Thymus (tissue), 11 donors: ENCODE measurements around the gene CMSS1. TPM values are rescaled to one million over a fixed set of nuclear protein-coding genes. Genes with fewer than 3 reads are reported as not detected.

Source experiments
- DNase-seq, 9 donors: peaks; one replicate each; pipeline ENCODE4 v3.0.0-alpha.2; 2013; ENCODE audit warnings: low spot score in 9 of 9, low read depth in 6 of 9, missing footprints in 1 of 9
- H3K27ac ChIP-seq, 2 donors: one replicate each; pipeline ENCODE4 v1.5.1; 2013; ENCODE audit warnings: control low read depth in 1 of 2, low read depth in 1 of 2, low read length in 1 of 2, mild to moderate bottlenecking in 1 of 2, moderate library complexity in 1 of 2
- H3K27me3 ChIP-seq, 2 donors: one replicate each; pipeline ENCODE4 v1.5.1; 2013; ENCODE audit warnings: low read length in 1 of 2; ENCODE audit not compliant: control insufficient read depth in 2 of 2, insufficient read depth in 1 of 2
- H3K36me3 ChIP-seq, 2 donors: one replicate each; pipeline ENCODE4 v1.5.1; 2013; ENCODE audit warnings: low read length in 1 of 2, mild to moderate bottlenecking in 1 of 2, moderate library complexity in 1 of 2; ENCODE audit not compliant: control insufficient read depth in 2 of 2, insufficient read depth in 2 of 2
- H3K4me1 ChIP-seq, 2 donors: one replicate each; pipeline ENCODE4 v1.5.1; 2013; ENCODE audit warnings: low read length in 2 of 2; ENCODE audit not compliant: control insufficient read depth in 2 of 2, insufficient read depth in 2 of 2
- H3K4me3 ChIP-seq, 2 donors: one replicate each; pipeline ENCODE4 v1.5.1; 2013; ENCODE audit warnings: low read length in 2 of 2, control low read depth in 1 of 2, mild to moderate bottlenecking in 1 of 2
- H3K9me3 ChIP-seq, 2 donors: one replicate each; pipeline ENCODE4 v1.5.1; 2013; ENCODE audit warnings: low read length in 1 of 2, mild to moderate bottlenecking in 1 of 2; ENCODE audit not compliant: control insufficient read depth in 2 of 2, insufficient read depth in 1 of 2
- WGBS: extraction: QIAGEN DNeasy Blood & Tissue Kit; methylation state at CpG from one replicate; pipeline ENCODE4 v1.1.7; 2013; 5-methylcytosine and 5-hydroxymethylcytosine counted together
- polyA plus RNA-seq: library from polyadenylated mRNA; stranded (reverse); fragments of 200-250 nt; gene quantifications from one replicate; pipeline ENCODE4 v1.2.3, GENCODE V29; 2013
- total RNA-seq: library from RNA; stranded (reverse); fragments of 120-200 nt; gene quantifications from one replicate; pipeline ENCODE4 v1.2.4, GENCODE V29; 2013
- donor health status: healthy.

CMSS1 gene
- total and polyA plus RNA-seq, 2 donors, result 27.3 to 39.0 TPM

GRCh38 chr3:100124201-100124761 is 306.6 kb downstream of the CMSS1 start:
- Histone ChIP-seq H3K9me3 (no peaks in the 10 kb centered on the region), H3K4me3 (no peak overlapping the region), H3K27ac (no peak overlapping the region), H3K27me3 (no peaks in the 10 kb centered on the region), H3K36me3 (no peaks in the 10 kb centered on the region), H3K4me1 (no peaks in the 10 kb centered on the region)
- 96% methylated on average over 5 of the region's 5 CpGs for WGBS
- no peak for DNase-seq

DNA sequence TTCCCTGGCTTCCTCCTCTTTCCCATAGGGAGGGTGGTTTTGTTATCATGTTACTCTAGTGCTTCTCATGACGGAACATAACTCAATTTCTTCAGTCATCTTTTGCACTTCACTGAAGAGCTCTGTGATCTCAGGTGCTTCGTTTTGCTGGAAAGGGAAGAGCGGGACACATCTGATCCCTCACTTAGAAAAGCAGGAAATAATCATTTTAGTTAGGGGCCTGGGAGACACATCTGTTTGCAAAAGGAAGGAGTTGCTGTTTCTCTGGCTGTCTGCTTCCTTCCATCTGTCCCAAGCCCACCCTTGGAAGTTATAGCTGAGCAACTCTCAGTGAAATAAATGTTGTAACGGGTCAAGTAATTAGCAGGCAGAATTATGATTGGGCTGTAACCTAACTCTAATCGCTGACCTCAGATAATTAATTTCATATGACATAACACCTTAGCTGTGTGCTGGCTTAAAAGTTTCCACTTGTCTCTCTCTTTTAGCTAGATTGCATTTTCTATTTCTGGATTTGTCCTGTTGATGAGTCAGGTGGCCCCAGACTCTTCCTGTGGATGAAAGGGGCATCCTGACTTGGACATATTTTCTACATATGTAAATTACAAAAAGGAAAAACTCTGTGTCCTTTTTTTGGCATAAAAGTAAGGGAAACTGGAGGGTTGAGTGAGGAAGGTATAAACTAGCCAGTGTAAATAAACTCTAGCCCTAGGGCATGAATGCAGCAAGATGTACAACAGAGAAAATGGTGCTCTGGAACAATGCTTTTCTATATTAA is 307.7 kb downstream of the CMSS1 start:
- Histone ChIP-seq H3K27me3 (no peaks in the 10 kb centered on the region), H3K36me3 (no peaks in the 10 kb centered on the region), H3K27ac (no peak overlapping the region), H3K4me1 (no peaks in the 10 kb centered on the region), H3K9me3 (no peaks in the 10 kb centered on the region), H3K4me3 (no peak overlapping the region)
- WGBS, result 95% methylated on average over 5 of the region's 5 CpGs
- no peak for DNase-seq

- DNase-seq, result no peak
- Histone ChIP-seq H3K36me3 (no peaks in the 10 kb centered on the region), H3K27me3 (no peaks in the 10 kb centered on the region), H3K4me3 (no peak overlapping the region), H3K27ac (no peak overlapping the region), H3K9me3 (no peaks in the 10 kb centered on the region), H3K4me1 (no peaks in the 10 kb centered on the region)
- WGBS, result 96% methylated on average over 2 of the region's 2 CpGs
Observed at GRCh38 chr3:100127792-100128191, 310.1 kb downstream of the CMSS1 start.

GRCh38 chr3:100128565-100128964 is 310.9 kb downstream of the CMSS1 start:
- Histone ChIP-seq H3K27me3 (no peaks in the 10 kb centered on the region), H3K4me3 (no peak overlapping the region), H3K4me1 (no peaks in the 10 kb centered on the region), H3K27ac (no peak overlapping the region), H3K36me3 (no peaks in the 10 kb centered on the region), H3K9me3 (no peaks in the 10 kb centered on the region)
- WGBS, result 90% methylated on average over 5 of the region's 5 CpGs
- no peak for DNase-seq

DNA sequence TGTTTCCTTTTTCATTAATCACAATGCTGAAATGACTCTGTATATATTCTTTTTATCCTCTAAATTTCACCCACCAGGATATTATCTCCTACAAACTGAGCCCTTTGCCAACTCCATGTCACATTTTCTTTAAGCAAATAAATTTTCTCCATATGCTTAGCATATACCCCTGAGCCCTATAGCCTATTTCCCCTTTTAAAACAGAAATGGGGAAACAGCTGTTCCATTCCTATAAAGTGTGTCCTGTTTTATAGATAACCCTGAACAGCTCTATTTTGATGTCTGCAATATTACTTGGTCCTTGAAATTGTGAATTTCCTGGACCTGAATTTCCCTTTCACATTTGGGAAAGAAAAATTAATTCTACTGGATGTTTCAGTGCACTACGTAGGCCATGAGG is 312.3 kb downstream of the CMSS1 start:
- Histone ChIP-seq H3K36me3 (no peaks in the 10 kb centered on the region), H3K4me1 (no peaks in the 10 kb centered on the region), H3K27ac (no peak overlapping the region), H3K4me3 (no peak overlapping the region), H3K9me3 (no peaks in the 10 kb centered on the region), H3K27me3 (no peaks in the 10 kb centered on the region)
- no peak for DNase-seq
- WGBS, result 95% methylated on average over 1 of the region's 1 CpG

GRCh38 chr3:100131241-100131640 is 313.6 kb downstream of the CMSS1 start:
- Histone ChIP-seq H3K36me3 (no peaks in the 10 kb centered on the region), H3K27me3 (no peaks in the 10 kb centered on the region), H3K4me3 (no peak overlapping the region), H3K27ac (no peak overlapping the region), H3K9me3 (no peaks in the 10 kb centered on the region), H3K4me1 (no peaks in the 10 kb centered on the region)
- 62% methylated on average over 6 of the region's 6 CpGs for WGBS
- no peak for DNase-seq

GRCh38 chr3:100136921-100137320 is 319.3 kb downstream of the CMSS1 start:
- no peak for DNase-seq
- H3K36me3 ChIP-seq, result no peaks in the 10 kb centered on the region
- 93% methylated on average over 1 of the region's 1 CpG for WGBS
- no peak overlapping the region for H3K4me3 ChIP-seq
- H3K4me1 ChIP-seq, result no peaks in the 10 kb centered on the region
- no peaks in the 10 kb centered on the region for H3K27me3 ChIP-seq
- no peak overlapping the region for H3K27ac ChIP-seq
- H3K9me3 ChIP-seq, result no peaks in the 10 kb centered on the region

- no peak overlapping the region for H3K27ac ChIP-seq
- no peaks in the 10 kb centered on the region for H3K9me3 ChIP-seq
- H3K36me3 ChIP-seq, result no peaks in the 10 kb centered on the region
- WGBS, result 98% methylated on average over 1 of the region's 1 CpG
- no peak overlapping the region for H3K4me3 ChIP-seq
- no peak for DNase-seq
- H3K4me1 ChIP-seq, result no peaks in the 10 kb centered on the region
- no peaks in the 10 kb centered on the region for H3K27me3 ChIP-seq
Observed at GRCh38 chr3:100140976-100141375, 323.3 kb downstream of the CMSS1 start.

DNA sequence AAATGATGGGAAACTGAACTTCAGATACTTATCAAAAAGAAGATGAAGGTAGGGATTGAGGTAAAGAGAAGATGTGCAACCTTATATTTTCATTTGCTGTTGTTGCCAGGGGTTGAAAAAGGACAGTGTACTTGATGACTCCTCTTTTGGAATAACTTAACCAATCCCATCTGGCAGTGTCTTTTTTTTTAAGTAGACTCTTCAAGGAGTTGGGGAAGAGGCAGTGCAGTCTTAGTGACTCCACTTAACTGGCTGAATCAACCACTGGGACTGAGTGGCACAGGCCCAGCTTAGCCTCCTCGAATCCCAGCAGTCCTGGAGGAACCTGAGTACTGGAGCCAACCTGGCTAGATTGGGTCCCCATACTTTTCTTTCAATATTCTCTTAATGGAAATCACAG is 323.9 kb downstream of the CMSS1 start:
- H3K4me3 ChIP-seq, result no peak overlapping the region
- H3K4me1 ChIP-seq, result no peaks in the 10 kb centered on the region
- no peak overlapping the region for H3K27ac ChIP-seq
- H3K9me3 ChIP-seq, result no peaks in the 10 kb centered on the region
- 93% methylated on average over 1 of the region's 1 CpG for WGBS
- DNase-seq, result no peak
- H3K27me3 ChIP-seq, result no peaks in the 10 kb centered on the region
- H3K36me3 ChIP-seq, result no peaks in the 10 kb centered on the region
